ENCODE measurements around the gene GFRA1. TPM values are rescaled to one million over a fixed set of nuclear protein-coding genes. Genes with fewer than 3 reads are reported as not detected.
A peak's percentile ranks its signal among the peaks of the same experiment; 100 is the strongest.
"Not testable (repeated sequence)": the region's sequence is repeated elsewhere in the genome, so short reads cannot be mapped to it uniquely, and the experiment has no call there.

GFRA1 gene
- total RNA-seq, 1 donor from 2014 or later, result 122 TPM

- DNase-seq, result no peak
Observed at GRCh38 chr10:116195583-116195982, 77.4 kb downstream of the GFRA1 start.

GRCh38 chr10:116195039-116195438 is 78.0 kb downstream of the GFRA1 start:
- DNase-seq, result no peak

GRCh38 chr10:116194061-116194460 is 78.9 kb downstream of the GFRA1 start:
- DNase-seq, result no peak

- DNase-seq, result no peak
Observed at GRCh38 chr10:116190883-116191282, 82.1 kb downstream of the GFRA1 start.

GRCh38 chr10:116186273-116186672 is 86.7 kb downstream of the GFRA1 start:
- DNase-seq, result no peak

- DNase-seq, result no peak
Observed at GRCh38 chr10:116185199-116185867, 87.7 kb downstream of the GFRA1 start.

- DNase-seq, result no peak
Observed at GRCh38 chr10:116184512-116184794, 88.6 kb downstream of the GFRA1 start.

GRCh38 chr10:116183733-116184511 is 89.1 kb downstream of the GFRA1 start:
- DNase-seq, result peak; percentile 70

- DNase-seq, result no peak
Observed at GRCh38 chr10:116182426-116182825, 90.6 kb downstream of the GFRA1 start.

- no peak for DNase-seq
Observed at GRCh38 chr10:116178086-116178605, 94.9 kb downstream of the GFRA1 start.

- no peak for DNase-seq
Observed at GRCh38 chr10:116175231-116175630, 97.8 kb downstream of the GFRA1 start.

- DNase-seq, result no peak
Observed at GRCh38 chr10:116171505-116171904, 101.5 kb downstream of the GFRA1 start.

GRCh38 chr10:116170815-116171250 is 102.2 kb downstream of the GFRA1 start:
- DNase-seq, result peak; percentile 48

- DNase-seq, result no peak
Observed at GRCh38 chr10:116169782-116170445, 103.1 kb downstream of the GFRA1 start.

- no peak for DNase-seq
Observed at GRCh38 chr10:116168745-116169144, 104.3 kb downstream of the GFRA1 start.

- no peak for DNase-seq
Observed at GRCh38 chr10:116168329-116168728, 104.7 kb downstream of the GFRA1 start.

- not testable (repeated sequence) for DNase-seq
Observed at GRCh38 chr10:116165941-116166340, 107.1 kb downstream of the GFRA1 start.

GRCh38 chr10:116164291-116164690 is 108.7 kb downstream of the GFRA1 start:
- DNase-seq, result peak; percentile 33

GRCh38 chr10:116163333-116164131 is 109.5 kb downstream of the GFRA1 start:
- DNase-seq, result no peak

- no peak for DNase-seq
Observed at GRCh38 chr10:116162851-116163250, 110.2 kb downstream of the GFRA1 start.

- no peak for DNase-seq
Observed at GRCh38 chr10:116160271-116160670, 112.7 kb downstream of the GFRA1 start.

- DNase-seq, result no peak
Observed at GRCh38 chr10:116159197-116159596, 113.8 kb downstream of the GFRA1 start.
